ENCODE results near the gene SLC35D3.
A peak's percentile ranks its signal among the peaks of the same experiment; 100 is the strongest.
"Not testable (repeated sequence)": the region's sequence is repeated elsewhere in the genome, so short reads cannot be mapped to it uniquely, and the experiment has no call there.

The SLC35D3 gene

GRCh38 chr6:136923116-136923953 lies 1.2 kb downstream of the SLC35D3 start:
- DNase-seq (ENCODE audit: low spot score) = peak; percentile 57

GRCh38 chr6:136923954-136924673 lies 2.0 kb downstream of the SLC35D3 start:
- no peak for DNase-seq (ENCODE audit: low spot score)

- DNase-seq (ENCODE audit: low spot score) = no peak
Observed at GRCh38 chr6:136926383-136926782, 4.3 kb downstream of the SLC35D3 start.

GRCh38 chr6:136927292-136927691 lies 5.2 kb downstream of the SLC35D3 start:
- DNase-seq (ENCODE audit: low spot score) = peak; percentile 46

- DNase-seq (ENCODE audit: low spot score) = no peak
Observed at GRCh38 chr6:136930528-136930927, 8.4 kb downstream of the SLC35D3 start.

- DNase-seq (ENCODE audit: low spot score) = no peak
Observed at GRCh38 chr6:136932599-136932998, 10.5 kb downstream of the SLC35D3 start.

GRCh38 chr6:136945072-136945471 lies 23.0 kb downstream of the SLC35D3 start:
- no peak for DNase-seq (ENCODE audit: low spot score)

- no peak for DNase-seq (ENCODE audit: low spot score)
Observed at GRCh38 chr6:136945711-136946121, 23.6 kb downstream of the SLC35D3 start.

- DNase-seq (ENCODE audit: low spot score) = no peak
Observed at GRCh38 chr6:136947037-136947436, 24.9 kb downstream of the SLC35D3 start.

- DNase-seq (ENCODE audit: low spot score) = not testable (repeated sequence)
Observed at GRCh38 chr6:136949957-136950356, 27.9 kb downstream of the SLC35D3 start.

GRCh38 chr6:136950436-136951126 lies 28.5 kb downstream of the SLC35D3 start:
- no peak for DNase-seq (ENCODE audit: low spot score)

GRCh38 chr6:136952714-136953260 lies 30.7 kb downstream of the SLC35D3 start:
- no peak for DNase-seq (ENCODE audit: low spot score)

- no peak for DNase-seq (ENCODE audit: low spot score)
Observed at GRCh38 chr6:136955123-136955522, 33.0 kb downstream of the SLC35D3 start.

- DNase-seq (ENCODE audit: low spot score) = peak; percentile 66
Observed at GRCh38 chr6:136956590-136957544, 34.8 kb downstream of the SLC35D3 start.

- DNase-seq (ENCODE audit: low spot score) = no peak
Observed at GRCh38 chr6:136958168-136958567, 36.1 kb downstream of the SLC35D3 start.

GRCh38 chr6:136959471-136959891 lies 37.4 kb downstream of the SLC35D3 start:
- DNase-seq (ENCODE audit: low spot score) = peak; percentile 49

GRCh38 chr6:136959935-136960334 lies 37.8 kb downstream of the SLC35D3 start:
- DNase-seq (ENCODE audit: low spot score) = not testable (repeated sequence)

GRCh38 chr6:136960781-136961180 lies 38.7 kb downstream of the SLC35D3 start:
- no peak for DNase-seq (ENCODE audit: low spot score)

GRCh38 chr6:136961848-136962247 lies 39.7 kb downstream of the SLC35D3 start:
- no peak for DNase-seq (ENCODE audit: low spot score)

GRCh38 chr6:136962661-136963060 lies 40.6 kb downstream of the SLC35D3 start:
- no peak for DNase-seq (ENCODE audit: low spot score)

GRCh38 chr6:136963259-136963658 lies 41.2 kb downstream of the SLC35D3 start:
- no peak for DNase-seq (ENCODE audit: low spot score)
